GM06990 (cell line): Measurements from ENCODE around the gene VSIG10.

Source experiments
- DNase-seq: peaks from one replicate; pipeline ENCODE4 v3.0.0-alpha.2; 2011; ENCODE audit not compliant: insufficient read length; ENCODE audit errors: extremely low read depth
- H3K27me3 ChIP-seq: replicated peaks from 2 replicates; pipeline ENCODE4 v1.6.0; 2011; ENCODE audit warnings: low read length; ENCODE audit not compliant: control insufficient read depth, insufficient read depth
- H3K36me3 ChIP-seq: 2 replicates; pipeline ENCODE4 v1.5.1; 2011; ENCODE audit warnings: low read length; ENCODE audit not compliant: control insufficient read depth, insufficient read depth
- H3K4me3 ChIP-seq: replicated peaks from 2 replicates; pipeline ENCODE4 v1.5.1; 2011; ENCODE audit warnings: low read depth, mild to moderate bottlenecking, control low read depth, low read length
- TF ChIP-seq, protein P1 (sequence below): IDR thresholded peaks from 2 replicates; pipeline ENCODE4 v1.5.1; 2011; ENCODE audit warnings: low read length, control low read depth, mild to moderate bottlenecking, inconsistent platforms; ENCODE audit not compliant: insufficient read depth, poor library complexity, severe bottlenecking

VSIG10 gene

GRCh38 chr12:118052324-118053070, 51.3 kb downstream of the VSIG10 start:
- TF ChIP-seq, protein P1, sequence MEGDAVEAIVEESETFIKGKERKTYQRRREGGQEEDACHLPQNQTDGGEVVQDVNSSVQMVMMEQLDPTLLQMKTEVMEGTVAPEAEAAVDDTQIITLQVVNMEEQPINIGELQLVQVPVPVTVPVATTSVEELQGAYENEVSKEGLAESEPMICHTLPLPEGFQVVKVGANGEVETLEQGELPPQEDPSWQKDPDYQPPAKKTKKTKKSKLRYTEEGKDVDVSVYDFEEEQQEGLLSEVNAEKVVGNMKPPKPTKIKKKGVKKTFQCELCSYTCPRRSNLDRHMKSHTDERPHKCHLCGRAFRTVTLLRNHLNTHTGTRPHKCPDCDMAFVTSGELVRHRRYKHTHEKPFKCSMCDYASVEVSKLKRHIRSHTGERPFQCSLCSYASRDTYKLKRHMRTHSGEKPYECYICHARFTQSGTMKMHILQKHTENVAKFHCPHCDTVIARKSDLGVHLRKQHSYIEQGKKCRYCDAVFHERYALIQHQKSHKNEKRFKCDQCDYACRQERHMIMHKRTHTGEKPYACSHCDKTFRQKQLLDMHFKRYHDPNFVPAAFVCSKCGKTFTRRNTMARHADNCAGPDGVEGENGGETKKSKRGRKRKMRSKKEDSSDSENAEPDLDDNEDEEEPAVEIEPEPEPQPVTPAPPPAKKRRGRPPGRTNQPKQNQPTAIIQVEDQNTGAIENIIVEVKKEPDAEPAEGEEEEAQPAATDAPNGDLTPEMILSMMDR: no peak
- no peak for DNase-seq
- Histone ChIP-seq H3K4me3 (no peak overlapping the region), H3K36me3 (peaks cover 6% of the 10 kb centered on the region), H3K27me3 (no peaks in the 10 kb centered on the region)

DNA sequence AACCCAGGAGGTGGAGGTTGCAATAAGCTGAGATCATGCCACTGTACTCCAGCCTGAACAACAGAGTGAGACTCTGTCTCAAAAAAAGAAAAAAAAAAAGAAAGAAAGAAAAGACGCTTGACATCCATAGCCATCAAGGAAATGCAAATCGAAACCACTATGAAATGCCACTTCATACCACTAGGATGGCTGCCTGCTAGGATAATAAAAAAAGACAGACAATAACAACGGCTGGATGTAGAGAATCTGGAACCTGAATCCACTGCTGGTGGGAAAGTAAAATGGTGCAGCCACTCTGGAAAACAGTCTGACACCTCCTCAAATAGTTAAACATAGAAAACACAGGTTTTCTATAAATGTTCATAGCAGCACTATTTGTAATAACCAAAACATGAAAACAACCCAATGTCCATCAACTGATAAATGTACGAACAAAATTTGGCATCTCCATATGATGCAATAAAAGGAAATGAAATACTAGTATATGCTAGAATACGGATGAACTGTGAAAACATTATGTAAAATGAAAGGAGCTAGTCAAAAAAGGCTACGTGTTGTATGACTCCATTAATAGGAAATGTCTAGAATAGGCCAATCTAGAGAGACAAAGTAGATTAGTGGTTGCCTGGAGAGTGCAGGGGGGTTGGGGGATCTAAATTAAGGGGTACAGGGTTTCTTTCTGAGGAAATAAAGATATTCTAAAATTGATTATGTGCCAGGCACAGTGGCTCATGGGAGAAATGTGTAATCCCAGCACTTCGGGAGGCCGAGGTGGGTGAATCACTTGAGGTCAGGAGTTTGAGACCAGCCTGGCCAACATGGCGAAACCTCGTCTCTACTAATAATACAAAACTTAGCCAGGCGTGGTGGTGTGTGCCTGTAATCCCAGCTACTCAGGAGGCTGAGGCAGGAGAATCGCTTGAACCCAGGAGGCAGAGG, 52.6 kb downstream of the VSIG10 start:
- DNase-seq: no peak
- Histone ChIP-seq H3K27me3 (no peaks in the 10 kb centered on the region), H3K36me3 (peaks cover 6% of the 10 kb centered on the region), H3K4me3 (no peak overlapping the region)
- TF ChIP-seq, protein P1: no peak

DNA sequence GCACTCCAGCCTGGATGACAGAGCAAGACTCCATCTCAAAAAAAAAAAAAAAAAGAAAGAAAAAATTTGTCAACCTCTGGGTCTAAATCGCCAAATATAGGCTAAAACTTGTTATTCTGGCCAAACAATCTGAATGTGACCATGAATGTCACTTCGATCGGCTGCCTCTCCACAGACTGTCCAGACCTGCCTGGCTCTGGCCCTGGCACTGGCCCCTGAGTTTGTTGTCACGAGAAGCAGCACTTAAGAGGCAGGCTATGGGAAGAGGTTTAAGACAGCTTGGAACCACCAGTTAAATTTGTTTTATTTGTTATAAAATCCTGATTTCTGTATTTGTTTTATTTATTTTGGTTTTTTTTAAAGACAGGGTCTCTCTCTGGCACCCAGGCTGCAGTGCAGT, 57.4 kb downstream of the VSIG10 start:
- H3K27me3 ChIP-seq: no peaks in the 10 kb centered on the region
- DNase-seq: no peak
- H3K36me3 ChIP-seq: peaks cover 15% of the 10 kb centered on the region
- no peak overlapping the region for H3K4me3 ChIP-seq
- TF ChIP-seq, protein P1: no peak

- TF ChIP-seq, protein P1: no peak
- H3K36me3 ChIP-seq: peaks cover 18% of the 10 kb centered on the region
- H3K4me3 ChIP-seq: no peak overlapping the region
Measured at GRCh38 chr12:118044577-118044976, 59.2 kb downstream of the VSIG10 start.

GRCh38 chr12:118044075-118044474, 59.7 kb downstream of the VSIG10 start:
- DNase-seq: no peak
- Histone ChIP-seq H3K4me3 (no peak overlapping the region), H3K36me3 (peaks cover 18% of the 10 kb centered on the region), H3K27me3 (no peaks in the 10 kb centered on the region)
- TF ChIP-seq, protein P1: no peak

More at GRCh38 chr12:118044577-118044976, 59.2 kb downstream of the VSIG10 start:
- no peaks in the 10 kb centered on the region for H3K27me3 ChIP-seq
- DNase-seq: no peak
